ENCODE data around the gene MSRB3. TPM values are rescaled to one million over a fixed set of nuclear protein-coding genes. Genes with fewer than 3 reads are reported as not detected.

MSRB3 gene
- total and polyA plus RNA-seq, 2 experiments from 2014 or later = 0.95 to 1.7 TPM

GRCh38 chr12:65306366-65307168 is 28.1 kb downstream of the MSRB3 start:
- Histone ChIP-seq H3K36me3 (ENCODE audit: insufficient read depth) (no peaks in the 10 kb centered on the region), H3K4me2 (no peak overlapping the region), H3K27ac (ENCODE audit: low read depth) (no peak overlapping the region), H3F3A (replicated peaks; ENCODE audit: low read depth) (no peaks in the 10 kb centered on the region), H3K9me2 (ENCODE audit: insufficient read depth) (no peaks in the 10 kb centered on the region), H3K4me3 (no peak overlapping the region), H2AFZ (no peak overlapping the region), H3K79me2 (replicated peaks; ENCODE audit: insufficient read depth) (no peaks in the 10 kb centered on the region), H4K20me1 (replicated peaks; ENCODE audit: insufficient read depth) (no peaks in the 10 kb centered on the region), H3K27me3 (ENCODE audit: insufficient read depth) (no peaks in the 10 kb centered on the region), H3K4me1 (ENCODE audit: insufficient read depth) (peaks cover 8% of the 10 kb centered on the region)
- no peak for TF ChIP-seq ZNF462 (CRISPR knock-in tag; IDR thresholded peaks at IDR 0.05)
- TF ChIP-seq CREB1 (CRISPR knock-in tag; IDR thresholded peaks at IDR 0.05; ENCODE audit: low read depth) = no peak
- TF ChIP-seq JUNB (IDR thresholded peaks at IDR 0.05; ENCODE audit: unreplicated experiment) = no peak
- TF ChIP-seq, protein P1, sequence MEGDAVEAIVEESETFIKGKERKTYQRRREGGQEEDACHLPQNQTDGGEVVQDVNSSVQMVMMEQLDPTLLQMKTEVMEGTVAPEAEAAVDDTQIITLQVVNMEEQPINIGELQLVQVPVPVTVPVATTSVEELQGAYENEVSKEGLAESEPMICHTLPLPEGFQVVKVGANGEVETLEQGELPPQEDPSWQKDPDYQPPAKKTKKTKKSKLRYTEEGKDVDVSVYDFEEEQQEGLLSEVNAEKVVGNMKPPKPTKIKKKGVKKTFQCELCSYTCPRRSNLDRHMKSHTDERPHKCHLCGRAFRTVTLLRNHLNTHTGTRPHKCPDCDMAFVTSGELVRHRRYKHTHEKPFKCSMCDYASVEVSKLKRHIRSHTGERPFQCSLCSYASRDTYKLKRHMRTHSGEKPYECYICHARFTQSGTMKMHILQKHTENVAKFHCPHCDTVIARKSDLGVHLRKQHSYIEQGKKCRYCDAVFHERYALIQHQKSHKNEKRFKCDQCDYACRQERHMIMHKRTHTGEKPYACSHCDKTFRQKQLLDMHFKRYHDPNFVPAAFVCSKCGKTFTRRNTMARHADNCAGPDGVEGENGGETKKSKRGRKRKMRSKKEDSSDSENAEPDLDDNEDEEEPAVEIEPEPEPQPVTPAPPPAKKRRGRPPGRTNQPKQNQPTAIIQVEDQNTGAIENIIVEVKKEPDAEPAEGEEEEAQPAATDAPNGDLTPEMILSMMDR (conservative IDR thresholded peaks at IDR 0.05; ENCODE audit: low read depth in 2 of 2) = peak; percentile 75 to 94
- no peak for TF ChIP-seq ZNF114 (CRISPR knock-in tag; IDR thresholded peaks at IDR 0.05)
- no peaks in the 10 kb centered on the region for H3K36me3 Mint-ChIP-seq (ENCODE audit: low read depth)
- no peaks in the 10 kb centered on the region for H3K27me3 Mint-ChIP-seq (ENCODE audit: insufficient read depth, low read depth, poor library complexity)
- DNase-seq (ENCODE audit: low spot score) = peak; percentile 63
- H3K27ac Mint-ChIP-seq = no peak overlapping the region
- H3K4me1 Mint-ChIP-seq = peaks cover 10% of the 10 kb centered on the region
- ATAC-seq = peak; percentile 60
- H3K4me3 Mint-ChIP-seq = no peak overlapping the region
- no peaks in the 10 kb centered on the region for H3K9me3 Mint-ChIP-seq
